Esophagus squamous epithelium (tissue), 5 donors: ENCODE measurements around the gene GABRA5. TPM values are rescaled to one million over a fixed set of nuclear protein-coding genes. Genes with fewer than 3 reads are reported as not detected.
"Not testable (repeated sequence)": the region's sequence is repeated elsewhere in the genome, so short reads cannot be mapped to it uniquely, and the experiment has no call there.

Source experiments
- DNase-seq: peaks from one replicate; lab custom pipeline; 2025; lab: John Stamatoyannopoulos, UW
- H3K27ac ChIP-seq, 4 donors: fragments of 200-600 bp; sonication (generic); one replicate each; pipeline ENCODE4 v1.5.1; 2016 to 2019; ENCODE audit warnings: mild to moderate bottlenecking in 1 of 4
- H3K27me3 ChIP-seq, 4 donors: fragments of 200-600 bp; sonication (generic); 1 replicate in 3 of 4; 2 replicates in 1 of 4; pipeline versions ENCODE4 v1.5.1 to v1.6.0; 2017 to 2021; ENCODE audit warnings: antibody characterized with exemption in 1 of 4
- H3K36me3 ChIP-seq, 3 donors: fragments of 200-600 bp; sonication (generic); one replicate each; pipeline ENCODE4 v1.5.1; 2016 to 2019
- H3K4me1 ChIP-seq, 3 donors: fragments of 200-600 bp; sonication (generic); one replicate each; pipeline ENCODE4 v1.5.1; 2017 to 2019
- H3K4me3 ChIP-seq, 4 donors: fragments of 200-600 bp; sonication (generic); 1 replicate in 3 of 4; 2 replicates in 1 of 4; pipeline ENCODE4 v1.5.1; 2016 to 2019; ENCODE audit warnings: mild to moderate bottlenecking in 2 of 4, moderate library complexity in 1 of 4
- H3K9me3 ChIP-seq, 3 donors: fragments of 200-600 bp; sonication (generic); one replicate each; pipeline ENCODE4 v1.5.1; 2016 to 2019
- POLR2A ChIP-seq, 4 donors: fragments of 450-650 bp; IDR thresholded peaks; one replicate each; pipeline ENCODE4 v1.6.1; 2017; ENCODE audit warnings: antibody characterized with exemption in 4 of 4, mild to moderate bottlenecking in 4 of 4, moderate library complexity in 3 of 4
- WGBS, 2 donors: methylation state at CpG; one replicate each; pipeline ENCODE4 v1.1.5; 2018; 5-methylcytosine and 5-hydroxymethylcytosine counted together
- intact Hi-C: fragments of 100-400 bp; cut with DNase I; formaldehyde crosslinking; loops from one replicate; pipeline ENCODE4 v1.15.0; 2022
- total RNA-seq, 4 donors: library from RNA; depleted of rRNA; stranded (reverse); fragments of >200 nt; gene quantifications; one replicate each; pipeline ENCODE4 v1.1.0, GENCODE V29; 2016
- TF ChIP-seq, protein P1 (sequence below), 6 experiments: fragments of 450-650 bp in 4 of 6; fragments of 200-600 bp in 2 of 6; sonication (generic) in 2 of 6; IDR thresholded peaks; one replicate each; pipeline ENCODE4 v1.5.1; 2016 to 2019; ENCODE audit warnings: antibody characterized with exemption in 6 of 6, mild to moderate bottlenecking in 4 of 6, moderate library complexity in 4 of 6
- donor health status: DM: yes; HTN: yes; CAD: no.

The GABRA5 gene
- total RNA-seq, 4 donors from 2014 or later, result 0.57 TPM; not detected in 2

DNA sequence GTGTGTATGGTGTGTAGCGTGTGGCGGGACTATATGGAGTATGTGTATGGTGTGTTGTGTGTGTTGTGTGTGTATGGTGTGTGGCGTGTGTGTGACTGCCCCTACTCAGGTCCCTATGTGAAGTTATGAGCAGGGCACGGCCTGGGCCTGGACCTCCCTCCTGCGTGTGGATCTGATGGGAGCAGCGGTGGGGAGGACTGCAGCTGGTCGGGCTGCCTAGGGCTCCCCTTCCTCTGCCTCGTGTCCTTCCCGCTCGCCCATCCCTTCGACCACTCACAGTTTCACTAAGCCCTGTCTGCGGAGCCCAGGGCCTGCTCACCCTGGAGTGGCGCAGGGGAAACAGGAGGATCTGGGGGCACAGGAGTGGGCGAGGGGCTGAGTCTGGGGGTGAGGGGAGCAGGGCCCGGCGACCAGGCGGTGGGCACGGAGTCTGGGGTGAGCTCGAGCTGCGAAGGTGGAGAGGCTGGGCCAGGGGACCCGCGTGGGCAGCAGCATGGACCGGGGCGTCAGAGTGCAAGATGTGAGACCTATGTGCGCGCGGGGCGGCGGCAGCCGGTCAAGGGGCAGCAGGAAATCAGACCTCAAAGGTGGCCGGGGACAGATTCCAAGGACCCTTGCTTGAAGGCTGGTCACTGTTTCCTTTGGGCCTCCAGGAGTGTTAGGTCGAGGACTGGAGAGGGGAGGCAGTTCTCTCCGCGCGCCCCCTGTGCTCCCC, 26.6 kb downstream of the GABRA5 start:
- no peaks in the 10 kb centered on the region for H3K36me3 ChIP-seq
- H3K9me3 ChIP-seq, result no peaks in the 10 kb centered on the region
- no peak overlapping the region for H3K27ac ChIP-seq
- 94% methylated on average over 20 to 23 of the region's 35 CpGs for WGBS, 2 donors
- intact Hi-C loops, result loop anchor here (5.0 kb wide), 1 partner anchor 124 kb away; no protein-coding TSS in a partner anchor
- peaks cover 0 to 20% (median 0%) of the 10 kb centered on the region in 4 donors for H3K27me3 ChIP-seq
- no peak for TF ChIP-seq POLR2A (IDR thresholded peaks at IDR 0.05)
- TF ChIP-seq, protein P1, sequence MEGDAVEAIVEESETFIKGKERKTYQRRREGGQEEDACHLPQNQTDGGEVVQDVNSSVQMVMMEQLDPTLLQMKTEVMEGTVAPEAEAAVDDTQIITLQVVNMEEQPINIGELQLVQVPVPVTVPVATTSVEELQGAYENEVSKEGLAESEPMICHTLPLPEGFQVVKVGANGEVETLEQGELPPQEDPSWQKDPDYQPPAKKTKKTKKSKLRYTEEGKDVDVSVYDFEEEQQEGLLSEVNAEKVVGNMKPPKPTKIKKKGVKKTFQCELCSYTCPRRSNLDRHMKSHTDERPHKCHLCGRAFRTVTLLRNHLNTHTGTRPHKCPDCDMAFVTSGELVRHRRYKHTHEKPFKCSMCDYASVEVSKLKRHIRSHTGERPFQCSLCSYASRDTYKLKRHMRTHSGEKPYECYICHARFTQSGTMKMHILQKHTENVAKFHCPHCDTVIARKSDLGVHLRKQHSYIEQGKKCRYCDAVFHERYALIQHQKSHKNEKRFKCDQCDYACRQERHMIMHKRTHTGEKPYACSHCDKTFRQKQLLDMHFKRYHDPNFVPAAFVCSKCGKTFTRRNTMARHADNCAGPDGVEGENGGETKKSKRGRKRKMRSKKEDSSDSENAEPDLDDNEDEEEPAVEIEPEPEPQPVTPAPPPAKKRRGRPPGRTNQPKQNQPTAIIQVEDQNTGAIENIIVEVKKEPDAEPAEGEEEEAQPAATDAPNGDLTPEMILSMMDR (IDR thresholded peaks at IDR 0.05), result no peak
- no peak for DNase-seq
- peaks cover 0 to 21% (median 7%) of the 10 kb centered on the region in 3 donors for H3K4me1 ChIP-seq
- no peak overlapping the region for H3K4me3 ChIP-seq

DNA sequence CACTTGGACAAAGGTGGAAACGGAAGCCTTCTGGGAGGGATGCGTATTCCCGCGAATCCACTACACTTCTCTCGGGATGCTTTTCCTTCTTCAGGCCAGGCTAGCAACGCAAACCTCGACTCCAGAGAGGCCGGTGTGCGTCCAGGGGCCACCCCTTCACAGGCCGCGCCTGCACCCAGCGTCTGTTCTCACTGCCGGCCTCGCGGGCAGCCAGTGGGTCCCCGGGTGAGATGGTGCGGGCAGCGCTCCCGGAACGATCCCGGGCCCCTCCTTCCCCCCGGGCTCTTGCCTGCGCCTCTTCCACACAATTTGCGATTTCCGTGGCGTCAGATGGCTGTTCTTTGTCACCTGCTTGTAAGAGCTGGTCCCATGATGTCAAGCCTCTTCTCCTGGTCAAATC, 27.3 kb downstream of the GABRA5 start:
- H3K27me3 ChIP-seq, result peaks cover 0 to 15% (median 0%) of the 10 kb centered on the region in 4 donors
- TF ChIP-seq, protein P1 (IDR thresholded peaks at IDR 0.05), result no peak
- TF ChIP-seq POLR2A (IDR thresholded peaks at IDR 0.05), result no peak
- H3K27ac ChIP-seq, result no peak overlapping the region
- H3K4me1 ChIP-seq, result peaks cover 0 to 14% (median 7%) of the 10 kb centered on the region in 3 donors
- H3K4me3 ChIP-seq, result no peak overlapping the region
- no peaks in the 10 kb centered on the region for H3K36me3 ChIP-seq
- WGBS, 2 donors, result 57 to 87% methylated on average over 19 to 23 of the region's 26 CpGs
- H3K9me3 ChIP-seq, result no peaks in the 10 kb centered on the region
- no peak for DNase-seq
- intact Hi-C loops, result loop anchor here (5.0 kb wide), 1 partner anchor 123 kb away; no protein-coding TSS in a partner anchor

DNA sequence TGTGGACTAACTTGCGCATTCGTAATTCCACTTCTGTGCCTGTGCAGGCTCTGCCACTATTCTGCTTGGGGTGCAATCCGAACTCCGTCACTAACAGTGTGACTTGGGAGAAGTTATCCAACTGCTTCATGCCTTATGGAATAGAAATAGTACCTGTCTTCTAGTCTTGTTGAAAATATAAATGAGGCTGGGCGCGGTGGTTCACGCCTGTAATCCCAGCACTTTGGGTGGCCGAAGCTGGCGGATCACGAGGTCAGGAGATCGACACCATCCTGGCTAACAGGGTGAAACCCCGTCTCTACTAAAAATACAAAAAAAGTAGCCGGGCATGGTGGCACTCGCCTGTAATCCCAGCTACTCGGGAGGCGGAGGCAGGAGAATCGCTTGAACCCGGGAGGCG, 28.5 kb downstream of the GABRA5 start:
- H3K27ac ChIP-seq, H3K9me3 ChIP-seq, H3K4me3 ChIP-seq, H3K36me3 ChIP-seq, DNase-seq, intact Hi-C loops: not testable (repeated sequence)
- Histone ChIP-seq H3K27me3 (peaks cover 0 to 15% (median 0%) of the 10 kb centered on the region in 4 donors), H3K4me1 (peaks cover 0 to 14% (median 7%) of the 10 kb centered on the region in 3 donors)
- 89 to 90% methylated on average over 16 to 19 of the region's 19 CpGs for WGBS, 2 donors

DNA sequence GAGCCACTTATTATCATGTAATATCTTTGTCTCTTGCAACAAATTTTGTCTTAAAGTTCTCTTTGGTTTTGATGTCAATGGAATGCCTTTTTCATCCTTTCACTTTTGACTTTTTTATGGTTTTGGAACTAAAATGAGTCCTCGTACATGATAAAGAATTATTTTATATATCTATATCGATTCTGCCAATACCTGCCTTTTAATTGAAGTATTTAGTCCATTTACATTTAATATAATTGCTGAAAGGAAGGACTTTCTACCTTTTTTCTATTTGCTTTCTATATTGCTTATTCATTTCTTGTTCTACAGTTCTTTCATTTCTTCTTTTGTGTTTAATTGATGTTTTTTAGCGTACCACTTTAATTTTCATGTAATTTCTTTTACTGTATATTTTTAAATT, 32.8 kb downstream of the GABRA5 start:
- intact Hi-C loops, result no loop called here
- Histone ChIP-seq H3K36me3 (no peaks in the 10 kb centered on the region), H3K4me1 (no peaks in the 10 kb centered on the region), H3K9me3 (peaks cover 0 to 7% (median 0%) of the 10 kb centered on the region in 3 donors), H3K4me3 (no peak overlapping the region), H3K27ac (no peak overlapping the region), H3K27me3 (no peaks in the 10 kb centered on the region)
- no peak for DNase-seq
- TF ChIP-seq POLR2A (IDR thresholded peaks at IDR 0.05), result no peak
- TF ChIP-seq, protein P1 (IDR thresholded peaks at IDR 0.05), result no peak
- 85 to 90% methylated on average over 3 of the region's 3 CpGs for WGBS, 2 donors

DNA sequence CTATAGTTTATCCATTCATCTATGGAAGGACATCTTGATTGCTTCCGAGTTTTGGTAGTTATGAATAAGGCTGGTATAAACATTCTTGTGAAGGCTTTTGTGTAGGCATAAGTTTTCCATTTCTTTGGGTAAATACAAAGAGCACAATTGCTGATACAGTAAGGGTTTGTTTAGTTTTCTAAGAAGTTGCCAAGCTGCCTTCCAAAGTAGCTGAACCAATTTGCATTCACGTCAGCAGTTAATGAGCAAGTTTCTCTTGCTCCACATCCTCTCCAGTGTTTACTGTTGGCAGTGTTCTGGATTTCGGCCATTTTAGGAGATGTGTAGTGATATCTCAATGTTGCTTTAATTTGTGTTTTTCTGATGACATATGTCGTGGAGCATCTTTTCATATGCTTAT, 34.2 kb downstream of the GABRA5 start:
- 43 to 47% methylated on average over 4 of the region's 4 CpGs for WGBS, 2 donors
- Histone ChIP-seq H3K27ac (no peak overlapping the region), H3K27me3 (no peaks in the 10 kb centered on the region), H3K36me3 (no peaks in the 10 kb centered on the region), H3K9me3 (peaks cover 0 to 11% (median 6%) of the 10 kb centered on the region in 3 donors), H3K4me1 (no peaks in the 10 kb centered on the region), H3K4me3 (no peak overlapping the region)
- intact Hi-C loops, result no loop called here
- DNase-seq, result no peak
- TF ChIP-seq, protein P1 (IDR thresholded peaks at IDR 0.05), result no peak
- TF ChIP-seq POLR2A (IDR thresholded peaks at IDR 0.05), result no peak
